GM15510 (cell line): Measurements from ENCODE around the gene TRIM56.

Experiments used
- POLR2A ChIP-seq: IDR thresholded peaks from 3 replicates; pipeline ENCODE4 v1.6.1; 2011; ENCODE audit warnings: borderline replicate concordance; ENCODE audit not compliant: insufficient read length; ENCODE audit errors: extremely low read depth

The TRIM56 gene

GRCh38 chr7:101088858-101089529, 3.7 kb downstream of the TRIM56 start:
- no peak for TF ChIP-seq POLR2A

- TF ChIP-seq POLR2A = peak; percentile 5
Observed at GRCh38 chr7:101089876-101090275, 4.6 kb downstream of the TRIM56 start.

GRCh38 chr7:101093906-101094305, 8.6 kb downstream of the TRIM56 start:
- TF ChIP-seq POLR2A = no peak

GRCh38 chr7:101094376-101094775, 9.1 kb downstream of the TRIM56 start:
- no peak for TF ChIP-seq POLR2A

- no peak for TF ChIP-seq POLR2A
Observed at GRCh38 chr7:101094791-101095375, 9.6 kb downstream of the TRIM56 start.

GRCh38 chr7:101096331-101096956, 11.2 kb downstream of the TRIM56 start:
- TF ChIP-seq POLR2A = no peak

- TF ChIP-seq POLR2A = no peak
Observed at GRCh38 chr7:101096957-101097347, 11.7 kb downstream of the TRIM56 start.

GRCh38 chr7:101097561-101097960, 12.3 kb downstream of the TRIM56 start:
- TF ChIP-seq POLR2A = no peak

- TF ChIP-seq POLR2A = no peak
Observed at GRCh38 chr7:101099969-101100781, 14.9 kb downstream of the TRIM56 start.

- TF ChIP-seq POLR2A = no peak
Observed at GRCh38 chr7:101100858-101101847, 15.9 kb downstream of the TRIM56 start.

GRCh38 chr7:101102026-101102425, 16.7 kb downstream of the TRIM56 start:
- TF ChIP-seq POLR2A = no peak

- no peak for TF ChIP-seq POLR2A
Observed at GRCh38 chr7:101104193-101104713, 19.0 kb downstream of the TRIM56 start.

- TF ChIP-seq POLR2A = no peak
Observed at GRCh38 chr7:101104799-101105198, 19.5 kb downstream of the TRIM56 start.

GRCh38 chr7:101106386-101106785, 21.1 kb downstream of the TRIM56 start:
- no peak for TF ChIP-seq POLR2A
